Measurements from ENCODE around the gene AKT2.

The AKT2 gene

GRCh38 chr19:40270362-40271089 is 14.6 kb downstream of the AKT2 start:
- Histone ChIP-seq H3K9ac (ENCODE audit: low read length) (no peak overlapping the region), H3K27ac (ENCODE audit: low read depth, low read length) (no peak overlapping the region), H3K4me3 (ENCODE audit: low read depth in 1 of 2, low read length in 2 of 2) (no peak overlapping the region), H3K36me3 (ENCODE audit: insufficient read depth, low read length) (peaks cover 16% of the 10 kb centered on the region), H3K27me3 (ENCODE audit: control insufficient read depth in 1 of 2, insufficient read depth in 2 of 2, low read length in 2 of 2) (no peaks in the 10 kb centered on the region), H3K4me1 (ENCODE audit: insufficient read depth, low read length) (peaks cover 44% of the 10 kb centered on the region), H3K9me3 (ENCODE audit: low read length) (no peaks in the 10 kb centered on the region)

GRCh38 chr19:40269216-40269940 is 15.8 kb downstream of the AKT2 start:
- no peaks in the 10 kb centered on the region for H3K27me3 ChIP-seq (ENCODE audit: control insufficient read depth in 1 of 2, insufficient read depth in 2 of 2, low read length in 2 of 2)
- H3K4me3 ChIP-seq (ENCODE audit: low read depth in 1 of 2, low read length in 2 of 2) = no peak overlapping the region
- H3K36me3 ChIP-seq (ENCODE audit: insufficient read depth, low read length) = peaks cover 24% of the 10 kb centered on the region
- no peak overlapping the region for H3K27ac ChIP-seq (ENCODE audit: low read depth, low read length)
- no peaks in the 10 kb centered on the region for H3K9me3 ChIP-seq (ENCODE audit: low read length)
- H3K9ac ChIP-seq (ENCODE audit: low read length) = no peak overlapping the region
- peaks cover 33% of the 10 kb centered on the region for H3K4me1 ChIP-seq (ENCODE audit: insufficient read depth, low read length)

- Histone ChIP-seq H3K9me3 (ENCODE audit: low read length) (no peaks in the 10 kb centered on the region), H3K27ac (ENCODE audit: low read depth, low read length) (no peak overlapping the region), H3K4me1 (ENCODE audit: insufficient read depth, low read length) (peaks cover 28% of the 10 kb centered on the region), H3K36me3 (ENCODE audit: insufficient read depth, low read length) (peaks cover 38% of the 10 kb centered on the region), H3K9ac (ENCODE audit: low read length) (no peak overlapping the region), H3K27me3 (ENCODE audit: control insufficient read depth in 1 of 2, insufficient read depth in 2 of 2, low read length in 2 of 2) (no peaks in the 10 kb centered on the region), H3K4me3 (ENCODE audit: low read depth in 1 of 2, low read length in 2 of 2) (no peak overlapping the region)
Measured at GRCh38 chr19:40267601-40267997, 17.5 kb downstream of the AKT2 start.

GRCh38 chr19:40266912-40267600 is 18.1 kb downstream of the AKT2 start:
- Histone ChIP-seq H3K36me3 (ENCODE audit: insufficient read depth, low read length) (peaks cover 37% of the 10 kb centered on the region), H3K4me1 (ENCODE audit: insufficient read depth, low read length) (peaks cover 28% of the 10 kb centered on the region), H3K9ac (ENCODE audit: low read length) (no peak overlapping the region), H3K27ac (ENCODE audit: low read depth, low read length) (no peak overlapping the region), H3K9me3 (ENCODE audit: low read length) (no peaks in the 10 kb centered on the region), H3K27me3 (ENCODE audit: control insufficient read depth in 1 of 2, insufficient read depth in 2 of 2, low read length in 2 of 2) (no peaks in the 10 kb centered on the region), H3K4me3 (ENCODE audit: low read depth in 1 of 2, low read length in 2 of 2) (no peak overlapping the region)

GRCh38 chr19:40266119-40266518 is 19.0 kb downstream of the AKT2 start:
- no peak overlapping the region for H3K9ac ChIP-seq (ENCODE audit: low read length)
- no peak overlapping the region for H3K4me3 ChIP-seq (ENCODE audit: low read depth in 1 of 2, low read length in 2 of 2)
- no peak overlapping the region for H3K27ac ChIP-seq (ENCODE audit: low read depth, low read length)

GRCh38 chr19:40265763-40266099 is 19.4 kb downstream of the AKT2 start:
- no peak overlapping the region for H3K9ac ChIP-seq (ENCODE audit: low read length)
- peaks cover 28% of the 10 kb centered on the region for H3K4me1 ChIP-seq (ENCODE audit: insufficient read depth, low read length)
- H3K36me3 ChIP-seq (ENCODE audit: insufficient read depth, low read length) = peaks cover 30% of the 10 kb centered on the region
- no peaks in the 10 kb centered on the region for H3K27me3 ChIP-seq (ENCODE audit: control insufficient read depth in 1 of 2, insufficient read depth in 2 of 2, low read length in 2 of 2)
- H3K9me3 ChIP-seq (ENCODE audit: low read length) = no peaks in the 10 kb centered on the region
- no peak overlapping the region for H3K27ac ChIP-seq (ENCODE audit: low read depth, low read length)
- H3K4me3 ChIP-seq (ENCODE audit: low read depth in 1 of 2, low read length in 2 of 2) = no peak overlapping the region

More at GRCh38 chr19:40266119-40266518, 19.0 kb downstream of the AKT2 start:
- peaks cover 28% of the 10 kb centered on the region for H3K4me1 ChIP-seq (ENCODE audit: insufficient read depth, low read length)
- peaks cover 30% of the 10 kb centered on the region for H3K36me3 ChIP-seq (ENCODE audit: insufficient read depth, low read length)
- no peaks in the 10 kb centered on the region for H3K9me3 ChIP-seq (ENCODE audit: low read length)
- H3K27me3 ChIP-seq (ENCODE audit: control insufficient read depth in 1 of 2, insufficient read depth in 2 of 2, low read length in 2 of 2) = no peaks in the 10 kb centered on the region

- Histone ChIP-seq H3K4me1 (ENCODE audit: insufficient read depth, low read length) (peaks cover 28% of the 10 kb centered on the region), H3K27ac (ENCODE audit: low read depth, low read length) (no peak overlapping the region)
Measured at GRCh38 chr19:40265055-40265762, 19.9 kb downstream of the AKT2 start.

GRCh38 chr19:40264314-40265054 is 20.7 kb downstream of the AKT2 start:
- H3K27ac ChIP-seq (ENCODE audit: low read depth, low read length) = no peak overlapping the region
- no peaks in the 10 kb centered on the region for H3K27me3 ChIP-seq (ENCODE audit: control insufficient read depth in 1 of 2, insufficient read depth in 2 of 2, low read length in 2 of 2)
- H3K9ac ChIP-seq (ENCODE audit: low read length) = no peak overlapping the region
- H3K36me3 ChIP-seq (ENCODE audit: insufficient read depth, low read length) = peaks cover 22% of the 10 kb centered on the region
- H3K9me3 ChIP-seq (ENCODE audit: low read length) = no peaks in the 10 kb centered on the region
- peaks cover 28% of the 10 kb centered on the region for H3K4me1 ChIP-seq (ENCODE audit: insufficient read depth, low read length)
- no peak overlapping the region for H3K4me3 ChIP-seq (ENCODE audit: low read depth in 1 of 2, low read length in 2 of 2)

More at GRCh38 chr19:40265055-40265762, 19.9 kb downstream of the AKT2 start:
- Histone ChIP-seq H3K9ac (ENCODE audit: low read length) (no peak overlapping the region), H3K4me3 (ENCODE audit: low read depth in 1 of 2, low read length in 2 of 2) (no peak overlapping the region), H3K36me3 (ENCODE audit: insufficient read depth, low read length) (peaks cover 25% of the 10 kb centered on the region), H3K27me3 (ENCODE audit: control insufficient read depth in 1 of 2, insufficient read depth in 2 of 2, low read length in 2 of 2) (no peaks in the 10 kb centered on the region), H3K9me3 (ENCODE audit: low read length) (no peaks in the 10 kb centered on the region)

- H3K4me3 ChIP-seq (ENCODE audit: low read depth in 1 of 2, low read length in 2 of 2) = no peak overlapping the region
- no peak overlapping the region for H3K9ac ChIP-seq (ENCODE audit: low read length)
- no peak overlapping the region for H3K27ac ChIP-seq (ENCODE audit: low read depth, low read length)
- peaks cover 22% of the 10 kb centered on the region for H3K36me3 ChIP-seq (ENCODE audit: insufficient read depth, low read length)
- no peaks in the 10 kb centered on the region for H3K9me3 ChIP-seq (ENCODE audit: low read length)
- H3K4me1 ChIP-seq (ENCODE audit: insufficient read depth, low read length) = peaks cover 26% of the 10 kb centered on the region
- no peaks in the 10 kb centered on the region for H3K27me3 ChIP-seq (ENCODE audit: control insufficient read depth in 1 of 2, insufficient read depth in 2 of 2, low read length in 2 of 2)
Measured at GRCh38 chr19:40263440-40264313, 21.5 kb downstream of the AKT2 start.

GRCh38 chr19:40262422-40262821 is 22.7 kb downstream of the AKT2 start:
- Histone ChIP-seq H3K27me3 (ENCODE audit: control insufficient read depth in 1 of 2, insufficient read depth in 2 of 2, low read length in 2 of 2) (no peaks in the 10 kb centered on the region), H3K4me3 (ENCODE audit: low read depth in 1 of 2, low read length in 2 of 2) (no peak overlapping the region), H3K27ac (ENCODE audit: low read depth, low read length) (no peak overlapping the region), H3K9ac (ENCODE audit: low read length) (no peak overlapping the region), H3K4me1 (ENCODE audit: insufficient read depth, low read length) (peaks cover 15% of the 10 kb centered on the region), H3K9me3 (ENCODE audit: low read length) (no peaks in the 10 kb centered on the region), H3K36me3 (ENCODE audit: insufficient read depth, low read length) (peaks cover 22% of the 10 kb centered on the region)
